Left cardiac atrium (tissue), 4 donors: Measurements from ENCODE around the gene A4GNT. TPM values are rescaled to one million over a fixed set of nuclear protein-coding genes. Genes with fewer than 3 reads are reported as not detected.
A peak's percentile ranks its signal among the peaks of the same experiment; 100 is the strongest.

Experiments
- ATAC-seq, 2 donors: fragments of 200-7000 bp; cut with Tn5 transposase; one replicate each; pipeline ENCODE4 v1.9.1; 2020; ENCODE audit warnings: mild to moderate bottlenecking in 2 of 2, moderate library complexity in 2 of 2
- DNase-seq: peaks from one replicate; pipeline ENCODE4 v3.0.0-alpha.2; 2020
- intact Hi-C, 2 donors: fragments of 100-400 bp; cut with DNase I; formaldehyde crosslinking; loops; one replicate each; pipeline versions ENCODE4 v1.14.1 to v1.15.1; 2022 to 2023
- total RNA-seq, 2 donors: library from RNA; stranded (reverse); fragmentation: NEBNext Ultra II Directional; extraction: Animal tissue kit (Norgen Biotek cat#: 25700); gene quantifications; one replicate each; pipeline ENCODE4 v1.2.1, GENCODE V29; 2021
- donor health status: DM: no; HTN: yes; CAD: no.
- donor health status: DM: no; HTN: yes; CAD: no; lungs with severe emphysema.
- donor health status: DM: yes; HTN: yes; CAD: no.
- donor health status: Dilated cardiomyopathy.

The A4GNT gene
- total RNA-seq, 2 donors from 2014 or later = not detected

GRCh38 chr3:138084196-138084595 is 48.0 kb downstream of the A4GNT start:
- no peak for DNase-seq
- intact Hi-C loops = no loop called here
- ATAC-seq = no peak

GRCh38 chr3:138082992-138083386 is 49.2 kb downstream of the A4GNT start:
- intact Hi-C loops = no loop called here
- DNase-seq = no peak
- ATAC-seq = no peak

- ATAC-seq (peak; percentile 23 to 83), DNase-seq (no peak)
- intact Hi-C loops = no loop called here
Measured at GRCh38 chr3:138082085-138082991, 49.9 kb downstream of the A4GNT start.

GRCh38 chr3:138081371-138082084 is 50.7 kb downstream of the A4GNT start:
- DNase-seq (no peak), ATAC-seq (peak in 1 of 2 donors; percentile 73)
- intact Hi-C loops = no loop called here

- no peak for DNase-seq
- intact Hi-C loops = no loop called here
- ATAC-seq = no peak
Measured at GRCh38 chr3:138079901-138080300, 52.3 kb downstream of the A4GNT start.

- ATAC-seq = peak; percentile 38 to 78
- intact Hi-C loops = no loop called here
- DNase-seq = no peak
Measured at GRCh38 chr3:138078901-138079344, 53.3 kb downstream of the A4GNT start.

- no peak for ATAC-seq
- intact Hi-C loops = no loop called here
- no peak for DNase-seq
Measured at GRCh38 chr3:138078096-138078495, 54.1 kb downstream of the A4GNT start.

Other genes with a start within 250 kb of the A4GNT start
- 10 to 100 TPM; 13.2 to 47.9 TPM for gene CLDN18, start 122.2 kb downstream of the A4GNT start, total RNA-seq
- 1 to 10 TPM; 5.5 to 5.8 TPM for gene DZIP1L, start 16.8 kb downstream of the A4GNT start, total RNA-seq
- gene DBR1, start 42.5 kb upstream of the A4GNT start, total RNA-seq = 1 to 10 TPM; 9.2 to 9.7 TPM
- 10 to 100 TPM; 32.2 to 43.6 TPM for gene ARMC8, start 54.9 kb upstream of the A4GNT start, total RNA-seq
- not detected for gene NME9, start 197.5 kb upstream of the A4GNT start, total RNA-seq
- 100 to 1,000 TPM; 213 to 242 TPM for gene MRAS, start 216.2 kb upstream of the A4GNT start, total RNA-seq